DMS79 treated with DMSO at 0.1 percent for 48 hours (cell line): ENCODE results near the gene RABEP1.
"Not testable (repeated sequence)": the region's sequence is repeated elsewhere in the genome, so short reads cannot be mapped to it uniquely, and the experiment has no call there.

Source experiments
- DNase-seq: peaks from one replicate; lab custom pipeline; 2025; lab: John Stamatoyannopoulos, UW

RABEP1 gene, protein sequence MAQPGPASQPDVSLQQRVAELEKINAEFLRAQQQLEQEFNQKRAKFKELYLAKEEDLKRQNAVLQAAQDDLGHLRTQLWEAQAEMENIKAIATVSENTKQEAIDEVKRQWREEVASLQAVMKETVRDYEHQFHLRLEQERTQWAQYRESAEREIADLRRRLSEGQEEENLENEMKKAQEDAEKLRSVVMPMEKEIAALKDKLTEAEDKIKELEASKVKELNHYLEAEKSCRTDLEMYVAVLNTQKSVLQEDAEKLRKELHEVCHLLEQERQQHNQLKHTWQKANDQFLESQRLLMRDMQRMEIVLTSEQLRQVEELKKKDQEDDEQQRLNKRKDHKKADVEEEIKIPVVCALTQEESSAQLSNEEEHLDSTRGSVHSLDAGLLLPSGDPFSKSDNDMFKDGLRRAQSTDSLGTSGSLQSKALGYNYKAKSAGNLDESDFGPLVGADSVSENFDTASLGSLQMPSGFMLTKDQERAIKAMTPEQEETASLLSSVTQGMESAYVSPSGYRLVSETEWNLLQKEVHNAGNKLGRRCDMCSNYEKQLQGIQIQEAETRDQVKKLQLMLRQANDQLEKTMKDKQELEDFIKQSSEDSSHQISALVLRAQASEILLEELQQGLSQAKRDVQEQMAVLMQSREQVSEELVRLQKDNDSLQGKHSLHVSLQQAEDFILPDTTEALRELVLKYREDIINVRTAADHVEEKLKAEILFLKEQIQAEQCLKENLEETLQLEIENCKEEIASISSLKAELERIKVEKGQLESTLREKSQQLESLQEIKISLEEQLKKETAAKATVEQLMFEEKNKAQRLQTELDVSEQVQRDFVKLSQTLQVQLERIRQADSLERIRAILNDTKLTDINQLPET

DNA sequence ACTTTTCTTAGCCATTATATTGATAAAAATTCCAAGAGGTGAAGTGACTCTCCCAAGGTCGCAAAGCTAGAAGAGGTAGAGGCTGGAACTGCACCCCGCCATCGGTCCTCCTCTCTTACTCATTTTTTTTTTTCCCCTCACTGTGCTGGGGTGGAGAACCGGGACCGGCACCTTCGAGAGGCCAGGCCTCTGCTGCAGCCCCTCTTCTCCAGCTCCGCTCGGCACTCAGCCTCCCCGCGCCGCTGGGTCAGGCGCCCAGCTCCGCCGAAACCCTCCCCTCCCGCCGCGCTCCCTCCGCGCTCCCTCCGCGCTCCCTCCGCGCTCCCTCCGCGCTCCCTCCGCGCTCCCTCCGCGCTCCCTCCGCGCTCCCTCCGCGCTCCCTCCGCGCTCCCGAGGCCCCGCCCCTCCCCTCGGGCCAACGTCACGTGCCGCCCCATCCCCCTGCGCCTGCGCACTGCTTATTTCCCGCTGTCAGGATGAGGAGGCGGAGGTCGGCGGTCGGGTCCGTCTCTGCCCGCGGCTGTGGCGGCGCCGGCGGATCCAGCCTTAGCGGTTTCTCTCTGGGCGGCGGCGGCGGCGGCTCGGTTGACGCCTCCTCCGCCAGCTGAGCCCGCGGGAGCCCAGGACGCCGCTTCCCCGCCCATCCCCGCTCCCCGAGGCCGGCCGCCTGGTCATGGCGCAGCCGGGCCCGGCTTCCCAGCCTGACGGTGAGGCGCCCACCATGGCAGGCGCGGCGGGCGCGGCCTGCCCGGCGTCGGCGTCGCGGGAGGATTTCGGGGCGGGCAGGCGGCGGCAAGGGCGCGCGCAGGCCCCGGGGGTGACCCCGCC is at the start of gene RABEP1:
Gene RABEP1 (plus strand): TSS at position 471 of the 828 bp plus-strand sequence. CDS start 203 bp downstream, at position 674.
- peak; percentile 74 for DNase-seq

DNA sequence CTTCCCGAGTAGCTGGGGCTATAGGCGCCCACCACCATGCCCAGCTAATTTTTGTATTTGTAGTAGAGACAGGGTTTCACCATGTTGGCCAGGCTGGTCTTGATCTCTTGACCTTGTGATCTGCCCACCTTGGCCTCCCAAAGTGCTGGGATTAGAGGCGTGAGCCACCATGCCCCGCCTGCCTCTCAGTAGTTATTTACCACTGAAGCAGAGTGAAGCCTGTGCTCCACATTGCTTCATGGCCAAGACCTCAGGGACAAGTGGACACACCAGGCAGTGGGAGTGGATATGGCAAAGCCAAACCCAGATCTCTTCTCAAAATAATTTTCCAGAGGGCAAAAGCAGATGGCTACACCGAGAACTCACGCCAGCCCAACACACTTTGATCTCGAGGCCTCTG is 48.6 kb upstream of the RABEP1 start:
- DNase-seq = not testable (repeated sequence)

- DNase-seq = no peak
Observed at GRCh38 chr17:5234645-5235576, 47.2 kb upstream of the RABEP1 start, which contains the start of gene SCIMP. TSS of gene SCIMP (minus strand) at chr17:5234860. CDS start at chr17:5234755, 105 bp downstream.

GRCh38 chr17:5236938-5237540 is 45.0 kb upstream of the RABEP1 start:
- DNase-seq = no peak

GRCh38 chr17:5237541-5238016 is 44.5 kb upstream of the RABEP1 start:
- DNase-seq = no peak

GRCh38 chr17:5238333-5238732 is 43.8 kb upstream of the RABEP1 start:
- DNase-seq = no peak

- DNase-seq = not testable (repeated sequence)
Observed at GRCh38 chr17:5239769-5240168, 42.3 kb upstream of the RABEP1 start.

DNA sequence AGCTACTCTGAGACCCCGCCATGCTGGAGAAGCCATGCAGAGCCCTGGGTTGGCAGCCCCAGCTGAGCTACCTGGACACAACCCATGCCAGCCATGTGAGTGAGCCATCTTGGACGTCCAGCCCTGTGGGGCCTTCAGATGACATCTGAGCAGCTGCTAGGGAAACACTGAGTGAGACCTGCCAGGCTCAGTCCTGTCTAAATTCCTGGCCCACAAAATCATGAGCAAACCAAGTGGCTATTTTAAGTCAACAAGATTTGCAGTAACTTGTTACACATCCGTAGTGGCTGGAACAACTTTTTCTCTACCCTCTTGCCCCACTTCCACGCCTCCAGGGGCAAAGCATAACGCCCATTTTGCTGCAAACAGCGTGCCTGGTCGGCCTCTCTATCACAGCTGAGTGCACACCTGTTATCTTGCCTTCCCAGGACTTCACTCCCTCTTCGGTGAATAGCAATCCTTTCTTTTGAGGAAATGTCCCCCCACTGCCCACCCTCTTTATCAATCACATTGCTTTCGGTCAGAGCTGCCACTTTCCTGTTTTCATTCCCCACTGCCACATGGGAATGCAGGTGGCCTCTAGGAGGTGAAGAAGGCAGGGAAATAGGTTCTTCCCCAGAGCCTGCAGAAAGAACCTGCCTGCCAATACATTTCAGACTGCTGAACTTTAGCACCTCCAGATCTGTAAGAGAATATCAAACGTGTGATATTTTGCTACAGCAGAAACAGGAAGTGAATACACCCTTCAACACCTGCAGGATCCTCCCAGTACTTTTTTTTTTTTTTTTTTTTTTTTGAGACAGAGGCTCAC is 40.0 kb upstream of the RABEP1 start:
- DNase-seq = no peak

DNA sequence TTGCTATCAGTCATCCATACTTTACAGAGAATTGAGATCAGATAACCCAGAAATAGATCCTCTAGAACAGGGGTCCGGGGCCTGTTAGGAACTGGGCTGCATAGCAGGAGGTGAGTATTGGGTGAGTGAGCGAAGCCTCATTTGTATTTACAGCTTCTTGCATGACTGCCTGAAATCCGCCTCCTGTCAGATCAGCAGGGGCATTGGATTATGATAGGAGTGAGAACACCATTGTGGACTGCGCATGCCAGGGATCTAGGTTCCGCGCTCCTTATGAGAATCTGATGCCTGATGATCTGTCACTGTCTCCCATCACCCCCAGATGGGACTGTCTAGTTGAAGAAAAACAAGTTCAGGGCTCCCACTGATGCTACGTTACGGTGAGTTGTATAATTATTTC is 34.5 kb upstream of the RABEP1 start:
- DNase-seq = no peak

GRCh38 chr17:5248821-5249479 is 33.1 kb upstream of the RABEP1 start:
- DNase-seq = no peak

DNA sequence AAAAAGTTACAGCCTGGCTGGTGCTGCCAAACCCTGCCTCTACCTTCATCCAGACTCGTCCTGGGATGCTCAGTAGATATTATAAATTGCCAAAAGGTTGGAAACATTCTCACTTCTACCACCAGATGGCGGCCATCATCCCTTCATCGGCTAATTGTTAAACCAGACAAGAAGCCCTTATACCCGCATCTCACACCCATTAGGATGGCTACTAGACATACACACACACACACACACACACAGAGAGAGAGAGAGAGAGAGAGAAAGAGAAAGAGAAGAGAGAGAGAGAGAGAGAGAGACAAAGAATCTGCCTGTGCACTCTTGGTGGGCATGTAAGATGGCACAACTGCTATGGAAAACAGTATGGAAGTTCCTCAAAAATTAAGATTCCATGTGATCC is 32.5 kb upstream of the RABEP1 start:
- peak; percentile 50 for DNase-seq

DNA sequence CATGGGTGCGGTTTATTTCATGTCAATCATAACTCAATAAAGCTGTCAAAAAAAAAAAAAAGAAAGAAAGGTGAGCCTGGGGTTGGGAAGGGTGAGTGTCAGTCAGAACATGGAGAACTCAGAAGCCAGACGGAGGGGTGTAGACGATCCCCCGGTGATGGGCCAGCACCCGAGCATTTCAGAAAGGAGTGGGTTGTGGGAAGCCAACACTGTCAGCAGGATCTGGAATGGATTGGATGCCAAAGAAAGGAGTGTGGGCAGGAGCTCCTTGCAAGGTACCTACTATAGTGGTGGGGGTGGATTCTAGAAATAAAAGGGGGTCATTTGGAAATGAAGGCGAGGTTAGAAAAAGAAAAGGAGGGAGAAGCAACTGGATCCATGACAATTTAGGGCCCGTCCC is 27.7 kb upstream of the RABEP1 start:
- DNase-seq = no peak

DNA sequence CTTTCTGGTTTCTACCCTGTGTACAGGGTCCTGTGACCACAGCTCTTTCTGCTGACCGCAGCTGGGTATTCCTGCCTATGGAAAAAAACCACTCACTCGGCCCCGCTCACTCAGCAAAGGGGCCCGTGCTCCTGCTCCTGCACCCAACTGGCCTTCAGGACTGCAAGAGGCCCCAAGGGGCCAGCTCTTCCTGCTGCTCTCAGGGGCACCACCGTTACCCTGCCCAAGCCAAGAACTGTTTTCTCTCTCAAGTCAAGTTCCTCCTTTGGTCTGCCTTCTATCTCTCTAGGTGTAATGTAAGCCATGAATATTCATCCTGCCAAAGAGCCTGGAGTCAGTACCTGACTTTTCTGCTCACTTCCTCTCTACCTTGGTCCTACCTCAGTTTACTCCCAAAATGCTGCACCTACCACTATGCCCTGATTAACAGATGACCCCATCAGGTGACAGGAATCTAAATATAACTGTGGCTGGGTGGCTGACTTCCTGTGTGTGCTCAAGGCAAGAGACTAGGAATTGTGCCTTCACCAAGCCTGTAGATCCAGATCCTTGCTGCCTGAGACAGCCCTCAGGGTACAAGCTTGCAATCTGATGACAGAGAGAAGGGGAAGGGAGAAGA is 27.1 kb upstream of the RABEP1 start:
- DNase-seq = no peak

- no peak for DNase-seq
Observed at GRCh38 chr17:5257124-5257523, 25.0 kb upstream of the RABEP1 start.

DNA sequence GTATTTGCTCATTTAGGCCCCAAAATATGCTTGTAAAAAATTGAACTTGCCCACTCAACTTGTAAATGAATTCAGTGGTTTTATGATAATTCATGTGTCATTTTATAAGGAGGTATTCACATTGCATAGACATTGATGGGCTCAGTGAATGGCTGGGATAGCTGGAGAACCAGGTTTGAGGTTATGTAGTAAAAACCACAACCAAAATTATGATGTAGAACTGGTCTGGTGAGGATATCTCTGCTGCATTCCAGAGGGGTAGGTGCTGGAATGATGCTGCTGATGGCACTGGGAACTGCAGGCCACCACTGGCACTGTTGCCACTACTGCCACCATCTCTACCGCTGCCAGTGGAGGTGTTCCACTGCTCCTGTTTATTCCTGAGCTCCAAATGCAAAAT is 21.5 kb upstream of the RABEP1 start:
- DNase-seq = no peak

DNA sequence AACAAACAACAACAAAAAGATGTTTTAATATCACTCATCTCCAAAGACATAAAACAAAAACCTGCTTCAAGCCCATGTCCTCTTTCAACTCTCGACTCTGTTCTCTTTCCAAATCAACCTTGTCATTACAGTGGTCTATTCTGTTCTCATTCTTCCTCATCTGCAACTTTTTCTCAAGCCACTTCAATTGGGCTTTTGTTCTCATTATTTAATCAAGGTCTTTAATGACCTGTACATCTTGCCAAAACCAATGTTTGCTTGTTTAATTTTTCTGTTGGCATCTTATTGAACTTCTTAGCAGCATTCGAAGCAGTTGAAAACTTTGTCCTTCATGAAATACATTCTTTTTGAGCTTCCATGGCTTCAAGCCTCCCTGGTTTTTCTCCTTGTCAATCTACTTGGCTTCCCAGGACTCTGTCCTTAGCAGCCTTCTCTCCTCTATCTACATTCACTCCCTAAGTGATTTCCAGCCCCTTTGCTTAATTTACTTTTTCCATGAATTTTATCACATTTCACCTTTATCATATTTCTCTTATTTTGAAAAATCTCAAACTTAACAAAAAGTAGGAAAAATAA is 19.6 kb upstream of the RABEP1 start:
- no peak for DNase-seq

- no peak for DNase-seq
Observed at GRCh38 chr17:5263441-5263840, 18.6 kb upstream of the RABEP1 start.

- DNase-seq = no peak
Observed at GRCh38 chr17:5264893-5265292, 17.2 kb upstream of the RABEP1 start.
